Sigmoid colon (tissue), 3 donors: ENCODE results near the gene C1QTNF8.

Source experiments
- POLR2A ChIP-seq, 2 donors: fragments of 450-650 bp; IDR thresholded peaks; one replicate each; pipeline ENCODE4 v1.6.1; 2016; ENCODE audit warnings: antibody characterized with exemption in 2 of 2, mild to moderate bottlenecking in 2 of 2, moderate library complexity in 2 of 2
- TF ChIP-seq, protein P1 (sequence below), 4 experiments: fragments of 450-650 bp in 3 of 4; fragments of 200-600 bp in 1 of 4; IDR thresholded peaks; one replicate each; pipeline ENCODE4 v1.5.1; 2016 to 2019; ENCODE audit warnings: antibody characterized with exemption in 4 of 4, mild to moderate bottlenecking in 3 of 4, moderate library complexity in 2 of 4

DNA sequence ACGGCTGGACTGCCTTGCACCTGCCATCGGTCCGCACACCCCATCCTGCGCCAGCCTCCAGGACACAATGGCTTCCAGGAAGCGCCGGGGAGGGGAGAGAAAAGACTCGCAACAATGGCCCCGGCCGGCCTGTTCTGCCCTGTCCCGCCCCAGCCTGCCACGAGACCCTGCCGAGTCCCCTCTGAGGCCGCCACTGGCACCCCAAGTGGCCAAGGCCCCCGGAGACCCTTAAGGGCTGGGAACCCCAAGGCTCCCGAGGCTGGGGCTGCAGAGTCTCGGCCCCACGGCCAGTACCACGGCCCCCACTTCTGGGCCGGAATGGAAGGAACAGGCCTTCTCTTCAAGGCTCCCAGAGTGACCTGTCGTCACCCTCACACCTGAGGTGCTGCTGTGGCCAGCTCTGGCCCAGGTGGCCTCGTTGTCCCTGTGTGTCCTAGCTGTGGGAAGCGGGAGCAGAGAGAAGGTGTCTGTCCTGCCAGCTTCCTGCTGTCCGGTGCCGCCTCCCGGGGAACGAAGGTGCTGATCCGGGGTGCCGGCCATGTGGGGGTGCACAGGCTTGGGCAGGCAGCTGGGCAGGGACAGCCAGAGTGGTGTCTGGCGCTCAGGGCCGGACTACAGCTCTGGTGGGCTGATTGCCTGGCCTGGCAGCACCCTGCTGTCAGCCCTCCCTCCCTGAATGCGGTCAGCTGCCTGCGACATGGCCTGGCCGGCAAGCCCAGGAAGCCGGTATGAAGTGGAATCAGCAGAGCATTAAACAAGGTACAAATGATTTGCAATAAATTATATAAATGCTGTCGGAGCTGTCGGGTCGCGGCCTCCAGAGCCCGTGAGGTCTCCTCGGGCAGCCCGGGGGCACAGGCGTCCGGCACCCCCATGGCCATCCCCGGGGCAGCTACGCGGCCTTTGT lies 48.7 kb upstream of the C1QTNF8 start:
- no peak for TF ChIP-seq POLR2A (IDR thresholded peaks at IDR 0.05)
- TF ChIP-seq, protein P1, sequence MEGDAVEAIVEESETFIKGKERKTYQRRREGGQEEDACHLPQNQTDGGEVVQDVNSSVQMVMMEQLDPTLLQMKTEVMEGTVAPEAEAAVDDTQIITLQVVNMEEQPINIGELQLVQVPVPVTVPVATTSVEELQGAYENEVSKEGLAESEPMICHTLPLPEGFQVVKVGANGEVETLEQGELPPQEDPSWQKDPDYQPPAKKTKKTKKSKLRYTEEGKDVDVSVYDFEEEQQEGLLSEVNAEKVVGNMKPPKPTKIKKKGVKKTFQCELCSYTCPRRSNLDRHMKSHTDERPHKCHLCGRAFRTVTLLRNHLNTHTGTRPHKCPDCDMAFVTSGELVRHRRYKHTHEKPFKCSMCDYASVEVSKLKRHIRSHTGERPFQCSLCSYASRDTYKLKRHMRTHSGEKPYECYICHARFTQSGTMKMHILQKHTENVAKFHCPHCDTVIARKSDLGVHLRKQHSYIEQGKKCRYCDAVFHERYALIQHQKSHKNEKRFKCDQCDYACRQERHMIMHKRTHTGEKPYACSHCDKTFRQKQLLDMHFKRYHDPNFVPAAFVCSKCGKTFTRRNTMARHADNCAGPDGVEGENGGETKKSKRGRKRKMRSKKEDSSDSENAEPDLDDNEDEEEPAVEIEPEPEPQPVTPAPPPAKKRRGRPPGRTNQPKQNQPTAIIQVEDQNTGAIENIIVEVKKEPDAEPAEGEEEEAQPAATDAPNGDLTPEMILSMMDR (IDR thresholded peaks at IDR 0.05): no peak
